Measurements from ENCODE around the gene SAT2.

Gene SAT2

GRCh38 chr17:7667656-7668406, 40.2 kb upstream of the SAT2 start:
- DNase-seq = no peak
- H3K27ac ChIP-seq = no peak overlapping the region
- TF ChIP-seq CTCF (IDR thresholded peaks at IDR 0.05; ENCODE audit: low read depth, low read length, missing control alignments) = no peak
- in situ Hi-C loops (cut with HindIII; ENCODE audit: low pct_ligation_motif_present, low sequenced_read_pairs) = no loop called here
- H3K36me3 ChIP-seq (replicated peaks) = peaks cover 46% of the 10 kb centered on the region
- no peaks in the 10 kb centered on the region for H3K27me3 ChIP-seq (replicated peaks)
- no peak overlapping the region for H3K4me3 ChIP-seq (ENCODE audit: low read depth, low read length)

- in situ Hi-C loops (cut with HindIII; ENCODE audit: low pct_ligation_motif_present, low sequenced_read_pairs) = no loop called here
- H3K4me3 ChIP-seq (ENCODE audit: low read depth, low read length) = no peak overlapping the region
- H3K27me3 ChIP-seq (replicated peaks) = peaks cover 16% of the 10 kb centered on the region
- H3K27ac ChIP-seq = no peak overlapping the region
- DNase-seq = no peak
- no peak for TF ChIP-seq CTCF (IDR thresholded peaks at IDR 0.05; ENCODE audit: low read depth, low read length, missing control alignments)
- no peaks in the 10 kb centered on the region for H3K36me3 ChIP-seq (replicated peaks)
Measured at GRCh38 chr17:7656958-7657609, 29.5 kb upstream of the SAT2 start.

- no peak overlapping the region for H3K27ac ChIP-seq
- in situ Hi-C loops (cut with HindIII; ENCODE audit: low pct_ligation_motif_present, low sequenced_read_pairs) = no loop called here
- no peak for TF ChIP-seq CTCF (IDR thresholded peaks at IDR 0.05; ENCODE audit: low read depth, low read length, missing control alignments)
- no peak for DNase-seq
- peaks cover 28% of the 10 kb centered on the region for H3K27me3 ChIP-seq (replicated peaks)
- H3K36me3 ChIP-seq (replicated peaks) = no peaks in the 10 kb centered on the region
- no peak overlapping the region for H3K4me3 ChIP-seq (ENCODE audit: low read depth, low read length)
Measured at GRCh38 chr17:7655541-7655840, 27.9 kb upstream of the SAT2 start.

- peak; percentile 31 for DNase-seq
- H3K36me3 ChIP-seq (replicated peaks) = no peaks in the 10 kb centered on the region
- no peak overlapping the region for H3K4me3 ChIP-seq (ENCODE audit: low read depth, low read length)
- in situ Hi-C loops (cut with HindIII; ENCODE audit: low pct_ligation_motif_present, low sequenced_read_pairs) = no loop called here
- no peak for TF ChIP-seq CTCF (IDR thresholded peaks at IDR 0.05; ENCODE audit: low read depth, low read length, missing control alignments)
- no peak overlapping the region for H3K27ac ChIP-seq
- peaks cover 28% of the 10 kb centered on the region for H3K27me3 ChIP-seq (replicated peaks)
Measured at GRCh38 chr17:7654832-7655540, 27.4 kb upstream of the SAT2 start.

GRCh38 chr17:7652388-7653356, 25.1 kb upstream of the SAT2 start:
- no peak for DNase-seq
- Histone ChIP-seq H3K4me3 (ENCODE audit: low read depth, low read length) (no peak overlapping the region), H3K27ac (no peak overlapping the region), H3K36me3 (replicated peaks) (no peaks in the 10 kb centered on the region), H3K27me3 (replicated peaks) (peaks cover 28% of the 10 kb centered on the region)
- TF ChIP-seq CTCF (IDR thresholded peaks at IDR 0.05; ENCODE audit: low read depth, low read length, missing control alignments) = no peak
- in situ Hi-C loops (cut with HindIII; ENCODE audit: low pct_ligation_motif_present, low sequenced_read_pairs) = no loop called here
